ENCODE measurements around the gene SOX18. TPM values are rescaled to one million over a fixed set of nuclear protein-coding genes. Genes with fewer than 3 reads are reported as not detected.
A peak's percentile ranks its signal among the peaks of the same experiment; 100 is the strongest.
"Not testable (repeated sequence)": the region's sequence is repeated elsewhere in the genome, so short reads cannot be mapped to it uniquely, and the experiment has no call there.

The SOX18 gene
- total RNA-seq, 1 donor from 2014 or later: not detected

- no peak for DNase-seq (ENCODE audit: low read depth)
Observed at GRCh38 chr20:64025101-64025825, 24.2 kb downstream of the SOX18 start.

- DNase-seq (ENCODE audit: low read depth): no peak
Observed at GRCh38 chr20:64024141-64024990, 25.1 kb downstream of the SOX18 start.

- DNase-seq (ENCODE audit: low read depth): no peak
Observed at GRCh38 chr20:64023361-64024140, 25.9 kb downstream of the SOX18 start.

DNA sequence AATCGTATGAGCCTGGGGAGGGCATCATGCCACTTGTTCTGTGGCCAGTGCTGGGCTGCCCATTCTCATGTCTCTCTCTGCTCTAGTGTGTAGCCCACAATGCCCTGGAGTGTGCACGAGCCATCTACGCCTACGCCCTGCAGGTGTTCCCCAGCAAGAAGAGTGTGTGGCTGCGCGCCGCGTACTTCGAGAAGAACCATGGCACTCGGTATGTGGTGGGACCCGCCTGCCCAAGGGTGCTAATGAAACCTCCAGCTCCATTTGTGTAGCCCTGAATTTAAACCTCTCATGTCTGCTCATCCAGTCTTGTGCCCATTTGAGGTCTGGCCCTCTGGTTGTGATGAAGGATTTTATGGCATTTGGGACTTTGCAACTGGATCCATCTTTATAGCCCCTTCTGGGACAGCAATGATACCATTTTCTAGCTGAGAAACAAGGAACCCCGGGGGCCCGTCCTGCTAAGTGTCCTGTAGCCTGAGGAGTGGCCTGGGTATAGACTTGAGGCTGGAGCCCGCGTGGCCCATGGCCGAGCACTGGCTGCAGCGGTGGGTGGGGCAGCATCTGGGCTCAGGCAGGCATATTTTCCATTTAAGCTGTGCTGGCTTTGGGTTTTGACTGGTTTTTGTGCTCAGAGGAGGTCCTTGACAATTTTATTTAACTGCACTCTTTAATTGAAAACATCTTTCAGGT, 26.6 kb downstream of the SOX18 start:
- no peak for DNase-seq (ENCODE audit: low read depth)

GRCh38 chr20:64021124-64021975, 28.1 kb downstream of the SOX18 start:
- no peak for DNase-seq (ENCODE audit: low read depth)

GRCh38 chr20:64015635-64016034, 33.8 kb downstream of the SOX18 start:
- DNase-seq (ENCODE audit: low read depth): no peak

- DNase-seq (ENCODE audit: low read depth): not testable (repeated sequence)
Observed at GRCh38 chr20:64012385-64013154, 36.9 kb downstream of the SOX18 start.

- DNase-seq (ENCODE audit: low read depth): no peak
Observed at GRCh38 chr20:64011366-64011779, 38.1 kb downstream of the SOX18 start.

- no peak for DNase-seq (ENCODE audit: low read depth)
Observed at GRCh38 chr20:64010711-64011237, 38.7 kb downstream of the SOX18 start.

GRCh38 chr20:64009811-64010387, 39.5 kb downstream of the SOX18 start:
- no peak for DNase-seq (ENCODE audit: low read depth)

GRCh38 chr20:64006902-64007301, 42.5 kb downstream of the SOX18 start:
- peak; percentile 1 for DNase-seq (ENCODE audit: low read depth)

GRCh38 chr20:64006490-64006889, 42.9 kb downstream of the SOX18 start:
- DNase-seq (ENCODE audit: low read depth): no peak

- DNase-seq (ENCODE audit: low read depth): no peak
Observed at GRCh38 chr20:64005394-64005793, 44.0 kb downstream of the SOX18 start.

DNA sequence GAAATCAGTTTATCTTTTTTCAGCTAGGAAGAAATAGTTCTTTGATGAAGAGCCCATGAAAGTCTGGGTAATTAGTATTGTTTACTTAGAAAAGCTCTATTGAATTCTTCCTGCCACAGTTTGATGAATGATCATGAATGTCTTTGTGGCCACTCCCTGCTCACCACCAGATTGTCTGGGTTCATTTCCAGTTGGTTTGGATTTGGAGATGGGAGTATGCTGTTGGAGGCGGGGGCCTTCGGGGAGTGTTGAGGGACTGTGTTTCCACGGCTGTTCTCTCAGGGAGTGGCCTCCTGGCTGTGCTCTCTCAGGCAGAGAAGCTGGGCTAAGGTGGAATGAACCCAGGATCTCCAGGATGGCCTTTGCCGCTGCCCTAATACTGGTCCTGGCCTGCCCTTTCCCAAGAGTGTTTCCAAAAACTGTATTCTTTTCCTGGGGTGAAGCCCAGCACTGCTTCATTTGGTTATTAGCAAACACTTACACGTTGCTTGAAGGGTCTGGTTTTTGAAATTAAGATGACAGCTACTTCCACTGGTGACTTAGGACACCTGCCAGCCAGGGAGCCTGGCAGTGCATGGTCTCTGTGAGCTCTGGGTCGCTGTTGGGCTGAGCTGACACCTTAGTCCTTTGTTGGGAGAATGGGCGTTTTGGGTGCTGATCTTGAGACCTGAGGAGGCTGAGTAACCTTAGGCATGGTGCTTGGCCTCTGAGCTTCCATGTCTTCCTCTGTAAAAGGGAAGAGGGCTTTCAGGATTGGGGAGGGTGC, 45.3 kb downstream of the SOX18 start:
- no peak for DNase-seq (ENCODE audit: low read depth)

GRCh38 chr20:64001607-64002011, 47.8 kb downstream of the SOX18 start:
- DNase-seq (ENCODE audit: low read depth): peak; percentile 22

GRCh38 chr20:64000906-64001305, 48.5 kb downstream of the SOX18 start:
- no peak for DNase-seq (ENCODE audit: low read depth)

Measured in myocyte (in vitro differentiated cells).